ENCODE data around the gene ATXN7. TPM values are rescaled to one million over a fixed set of nuclear protein-coding genes. Genes with fewer than 3 reads are reported as not detected.

Gene ATXN7
- total RNA-seq, 3 donors from 2014 or later, result 37.4 to 56.2 (median 47.9) TPM

DNA sequence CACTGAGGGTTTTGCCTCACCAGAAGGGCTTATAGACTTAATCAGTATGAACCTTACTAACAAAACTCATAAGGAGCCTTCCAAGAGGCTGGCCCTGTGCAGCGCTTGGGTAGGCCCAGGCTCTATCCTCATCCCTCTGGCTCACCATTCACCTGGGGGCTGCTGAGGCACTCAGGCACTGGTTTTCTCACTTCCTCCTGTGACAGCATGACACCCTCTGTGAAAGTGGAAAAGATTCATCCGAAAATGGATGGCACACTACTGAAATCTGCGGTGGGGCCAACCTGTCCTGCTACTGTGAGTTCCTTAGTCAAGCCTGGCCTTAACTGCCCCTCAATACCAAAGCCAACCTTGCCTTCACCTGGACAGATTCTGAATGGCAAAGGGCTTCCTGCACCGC is 118.3 kb downstream of the ATXN7 start:
- Histone ChIP-seq H3K4me1 (peaks cover 0 to 24% of the 10 kb centered on the region in 2 donors), H3K27me3 (no peaks in the 10 kb centered on the region), H3K36me3 (no peaks in the 10 kb centered on the region), H3K4me3 (no peak overlapping the region), H3K27ac (no peak overlapping the region), H3K9me3 (no peaks in the 10 kb centered on the region)
- no peak for DNase-seq (ENCODE audit: low spot score in 2 of 2)
- intact Hi-C loops (cut with DNase I; ENCODE audit: low total_unique reads), result no loop called here
- TF ChIP-seq, protein P1, sequence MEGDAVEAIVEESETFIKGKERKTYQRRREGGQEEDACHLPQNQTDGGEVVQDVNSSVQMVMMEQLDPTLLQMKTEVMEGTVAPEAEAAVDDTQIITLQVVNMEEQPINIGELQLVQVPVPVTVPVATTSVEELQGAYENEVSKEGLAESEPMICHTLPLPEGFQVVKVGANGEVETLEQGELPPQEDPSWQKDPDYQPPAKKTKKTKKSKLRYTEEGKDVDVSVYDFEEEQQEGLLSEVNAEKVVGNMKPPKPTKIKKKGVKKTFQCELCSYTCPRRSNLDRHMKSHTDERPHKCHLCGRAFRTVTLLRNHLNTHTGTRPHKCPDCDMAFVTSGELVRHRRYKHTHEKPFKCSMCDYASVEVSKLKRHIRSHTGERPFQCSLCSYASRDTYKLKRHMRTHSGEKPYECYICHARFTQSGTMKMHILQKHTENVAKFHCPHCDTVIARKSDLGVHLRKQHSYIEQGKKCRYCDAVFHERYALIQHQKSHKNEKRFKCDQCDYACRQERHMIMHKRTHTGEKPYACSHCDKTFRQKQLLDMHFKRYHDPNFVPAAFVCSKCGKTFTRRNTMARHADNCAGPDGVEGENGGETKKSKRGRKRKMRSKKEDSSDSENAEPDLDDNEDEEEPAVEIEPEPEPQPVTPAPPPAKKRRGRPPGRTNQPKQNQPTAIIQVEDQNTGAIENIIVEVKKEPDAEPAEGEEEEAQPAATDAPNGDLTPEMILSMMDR (IDR thresholded peaks at IDR 0.05), result no peak
- no peak for TF ChIP-seq POLR2A (IDR thresholded peaks at IDR 0.05)
- TF ChIP-seq POLR2AphosphoS5 (IDR thresholded peaks at IDR 0.05), result no peak

DNA sequence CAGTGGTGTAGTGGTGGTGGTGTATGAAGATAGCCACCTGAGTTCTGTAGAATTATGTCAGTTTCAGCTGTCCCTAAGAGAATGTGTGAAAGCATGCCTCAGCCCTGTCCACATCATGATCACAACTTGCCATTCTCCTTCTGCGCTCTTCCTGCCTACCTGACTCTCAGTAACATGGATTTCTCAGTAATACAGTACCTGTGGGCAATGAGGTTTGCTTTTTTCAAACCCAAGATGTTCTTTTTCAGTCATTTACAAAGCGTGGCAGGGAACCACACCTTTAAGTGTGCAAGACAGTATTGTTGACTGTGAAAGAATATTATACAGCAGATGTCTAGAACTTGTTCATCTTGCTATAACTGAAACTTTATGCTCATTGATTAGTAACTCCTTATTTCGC is 120.7 kb downstream of the ATXN7 start:
- intact Hi-C loops (cut with DNase I; ENCODE audit: low total_unique reads), result no loop called here
- H3K27ac ChIP-seq, result no peak overlapping the region
- no peaks in the 10 kb centered on the region for H3K27me3 ChIP-seq
- TF ChIP-seq POLR2A (IDR thresholded peaks at IDR 0.05) (no peak), POLR2AphosphoS5 (IDR thresholded peaks at IDR 0.05) (no peak)
- TF ChIP-seq, protein P1 (IDR thresholded peaks at IDR 0.05), result no peak
- H3K9me3 ChIP-seq, result no peaks in the 10 kb centered on the region
- H3K4me1 ChIP-seq, result peaks cover 0 to 10% of the 10 kb centered on the region in 2 donors
- no peaks in the 10 kb centered on the region for H3K36me3 ChIP-seq
- H3K4me3 ChIP-seq, result no peak overlapping the region
- no peak for DNase-seq (ENCODE audit: low spot score in 2 of 2)

DNA sequence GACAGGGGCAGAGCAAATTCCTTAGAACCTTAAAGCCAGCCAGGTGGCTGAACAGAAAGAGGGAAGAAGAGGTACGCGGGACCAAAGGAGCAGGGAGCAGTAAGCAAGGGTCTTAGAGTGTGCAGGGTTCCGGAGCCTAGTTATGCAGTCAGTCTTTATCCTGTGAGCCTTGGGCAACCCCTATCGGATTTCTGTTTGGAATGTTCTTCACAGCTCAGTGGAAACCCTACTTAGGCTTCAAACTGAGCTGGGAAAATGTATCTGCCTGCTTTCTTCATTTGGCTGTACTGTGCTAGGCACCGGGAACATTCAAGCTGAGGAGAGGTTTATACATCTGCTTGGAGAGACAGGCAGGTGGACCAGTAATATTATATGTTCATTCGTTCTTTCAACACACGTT is 122.5 kb downstream of the ATXN7 start:
- no peaks in the 10 kb centered on the region for H3K36me3 ChIP-seq
- intact Hi-C loops (cut with DNase I; ENCODE audit: low total_unique reads), result no loop called here

DNA sequence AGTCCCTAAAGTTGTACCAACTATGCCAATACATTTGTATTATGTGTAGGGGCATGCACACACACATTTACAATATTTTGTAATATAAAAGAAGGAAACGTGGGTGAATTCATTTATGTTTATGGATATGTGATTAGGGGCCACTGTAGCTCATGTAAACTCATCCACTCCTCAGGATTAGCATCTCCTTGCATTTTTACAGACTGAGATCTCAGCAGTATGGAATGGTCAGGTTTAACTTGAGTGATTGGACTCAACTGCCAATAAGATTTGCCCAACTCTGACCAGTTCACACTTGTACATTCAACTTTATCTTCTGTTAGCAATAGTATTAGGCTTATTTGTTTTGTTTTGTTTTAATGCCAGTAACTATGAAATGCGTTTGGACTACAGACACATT is 123.2 kb downstream of the ATXN7 start:
- TF ChIP-seq, protein P1 (IDR thresholded peaks at IDR 0.05), result no peak
- no peak for TF ChIP-seq POLR2A (IDR thresholded peaks at IDR 0.05)
- no peak for TF ChIP-seq POLR2AphosphoS5 (IDR thresholded peaks at IDR 0.05)
- intact Hi-C loops (cut with DNase I; ENCODE audit: low total_unique reads), result no loop called here
- no peaks in the 10 kb centered on the region for H3K36me3 ChIP-seq

More for the DNA sequence above, 122.5 kb downstream of the ATXN7 start:
- no peak for DNase-seq (ENCODE audit: low spot score in 2 of 2)
- Histone ChIP-seq H3K27ac (no peak overlapping the region), H3K4me3 (no peak overlapping the region), H3K4me1 (no peaks in the 10 kb centered on the region), H3K9me3 (no peaks in the 10 kb centered on the region), H3K27me3 (no peaks in the 10 kb centered on the region)
- no peak for TF ChIP-seq POLR2AphosphoS5 (IDR thresholded peaks at IDR 0.05)
- TF ChIP-seq POLR2A (IDR thresholded peaks at IDR 0.05), result no peak
- TF ChIP-seq, protein P1 (IDR thresholded peaks at IDR 0.05), result no peak

DNA sequence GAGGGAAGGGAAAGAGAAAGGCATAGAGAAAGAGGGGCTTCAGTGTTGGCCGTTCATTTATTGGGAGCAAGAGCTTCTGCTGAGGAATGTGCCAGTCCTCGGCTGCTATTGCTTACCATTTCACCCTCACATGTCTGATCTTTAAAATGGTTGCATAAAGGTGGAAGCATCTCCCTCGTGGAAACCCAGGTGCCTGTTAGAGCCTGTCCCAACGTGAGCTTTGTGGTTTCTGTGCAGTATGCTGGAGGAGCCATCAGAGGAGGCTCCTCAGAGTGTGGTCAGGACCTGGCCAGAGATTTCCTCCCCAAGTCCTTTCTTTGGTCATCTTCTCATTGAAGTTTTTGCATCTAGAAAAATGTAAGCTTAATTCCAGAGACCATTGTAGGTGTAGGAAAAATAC is 125.3 kb downstream of the ATXN7 start:
- Histone ChIP-seq H3K9me3 (no peaks in the 10 kb centered on the region), H3K27ac (no peak overlapping the region), H3K36me3 (no peaks in the 10 kb centered on the region), H3K4me3 (no peak overlapping the region), H3K4me1 (no peaks in the 10 kb centered on the region), H3K27me3 (no peaks in the 10 kb centered on the region)
- intact Hi-C loops (cut with DNase I; ENCODE audit: low total_unique reads), result no loop called here
- TF ChIP-seq POLR2A (IDR thresholded peaks at IDR 0.05) (no peak), POLR2AphosphoS5 (IDR thresholded peaks at IDR 0.05) (no peak)
- TF ChIP-seq, protein P1 (IDR thresholded peaks at IDR 0.05), result no peak
- DNase-seq (ENCODE audit: low spot score in 2 of 2), result no peak

More for the DNA sequence above, 123.2 kb downstream of the ATXN7 start:
- no peak for DNase-seq (ENCODE audit: low spot score in 2 of 2)
- Histone ChIP-seq H3K27me3 (no peaks in the 10 kb centered on the region), H3K27ac (no peak overlapping the region), H3K4me3 (no peak overlapping the region), H3K4me1 (no peaks in the 10 kb centered on the region), H3K9me3 (no peaks in the 10 kb centered on the region)

All from breast epithelium (tissue), 4 donors.